ENCODE data around the gene BBS9.

Gene BBS9

DNA sequence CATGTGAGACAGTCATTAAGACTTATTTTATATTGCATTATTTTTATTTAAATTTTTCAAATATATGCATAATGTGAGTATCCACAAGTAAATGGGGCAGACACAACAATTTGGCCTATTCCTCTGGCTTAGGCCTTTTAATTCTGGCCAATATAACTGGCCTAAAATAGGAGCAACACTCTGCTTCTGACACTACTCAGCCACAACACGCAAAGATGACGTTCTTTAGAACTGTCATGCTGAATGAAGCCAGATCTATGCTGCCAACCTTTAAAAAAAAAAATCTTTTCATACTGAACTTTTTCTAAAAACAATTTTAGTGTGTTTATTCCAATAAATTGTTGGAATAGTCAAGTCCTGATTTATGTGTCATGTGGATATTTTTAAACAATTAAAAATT lies 421.0 kb downstream of the BBS9 start:
- H3K4me3 ChIP-seq (ENCODE audit: low read length) = no peak overlapping the region
- no peak overlapping the region for H3K4me2 ChIP-seq (ENCODE audit: low read length)

DNA sequence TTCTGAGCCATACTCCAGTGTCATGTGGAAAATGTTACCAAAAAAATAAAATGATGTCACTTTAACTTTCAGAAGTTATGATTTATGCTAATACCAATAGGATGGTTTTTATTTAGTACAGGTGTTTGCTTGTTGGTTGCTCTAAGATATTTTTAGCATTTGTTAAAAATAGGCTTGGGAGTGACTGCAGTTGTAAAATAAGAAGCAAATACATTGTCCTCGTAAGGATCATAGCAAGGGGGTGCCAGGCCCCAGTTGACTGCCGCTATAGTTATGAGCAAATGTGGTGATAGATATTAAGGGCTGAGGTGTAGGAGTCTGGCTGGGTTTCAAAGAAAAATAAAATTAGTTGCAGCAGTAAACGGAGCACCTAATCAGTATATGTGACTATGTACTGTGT lies 421.6 kb downstream of the BBS9 start:
- no peak for TF ChIP-seq EZH2phosphoT487 (IDR thresholded peaks at IDR 0.05; ENCODE audit: low read depth)
- TF ChIP-seq, protein P1, sequence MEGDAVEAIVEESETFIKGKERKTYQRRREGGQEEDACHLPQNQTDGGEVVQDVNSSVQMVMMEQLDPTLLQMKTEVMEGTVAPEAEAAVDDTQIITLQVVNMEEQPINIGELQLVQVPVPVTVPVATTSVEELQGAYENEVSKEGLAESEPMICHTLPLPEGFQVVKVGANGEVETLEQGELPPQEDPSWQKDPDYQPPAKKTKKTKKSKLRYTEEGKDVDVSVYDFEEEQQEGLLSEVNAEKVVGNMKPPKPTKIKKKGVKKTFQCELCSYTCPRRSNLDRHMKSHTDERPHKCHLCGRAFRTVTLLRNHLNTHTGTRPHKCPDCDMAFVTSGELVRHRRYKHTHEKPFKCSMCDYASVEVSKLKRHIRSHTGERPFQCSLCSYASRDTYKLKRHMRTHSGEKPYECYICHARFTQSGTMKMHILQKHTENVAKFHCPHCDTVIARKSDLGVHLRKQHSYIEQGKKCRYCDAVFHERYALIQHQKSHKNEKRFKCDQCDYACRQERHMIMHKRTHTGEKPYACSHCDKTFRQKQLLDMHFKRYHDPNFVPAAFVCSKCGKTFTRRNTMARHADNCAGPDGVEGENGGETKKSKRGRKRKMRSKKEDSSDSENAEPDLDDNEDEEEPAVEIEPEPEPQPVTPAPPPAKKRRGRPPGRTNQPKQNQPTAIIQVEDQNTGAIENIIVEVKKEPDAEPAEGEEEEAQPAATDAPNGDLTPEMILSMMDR (IDR thresholded peaks at IDR 0.05; ENCODE audit: low read depth, low read length) = no peak
- H2AFZ ChIP-seq (ENCODE audit: low read depth, low read length) = no peak overlapping the region
- H3K27me3 ChIP-seq (ENCODE audit: low read depth, low read length) = no peaks in the 10 kb centered on the region

More for the DNA sequence above, 421.0 kb downstream of the BBS9 start:
- H3K79me2 ChIP-seq (ENCODE audit: low read length) = no peaks in the 10 kb centered on the region
- H3K27me3 ChIP-seq (ENCODE audit: low read depth, low read length) = no peaks in the 10 kb centered on the region
- no peaks in the 10 kb centered on the region for H3K36me3 ChIP-seq (replicated peaks; ENCODE audit: low read depth, low read length)
- no peak overlapping the region for H2AFZ ChIP-seq (ENCODE audit: low read depth, low read length)
- TF ChIP-seq, protein P1 (IDR thresholded peaks at IDR 0.05; ENCODE audit: low read depth, low read length) = no peak
- TF ChIP-seq EZH2phosphoT487 (IDR thresholded peaks at IDR 0.05; ENCODE audit: low read depth) = no peak
- no peaks in the 10 kb centered on the region for H3K4me1 ChIP-seq (ENCODE audit: low read length)
- H4K20me1 ChIP-seq (ENCODE audit: insufficient read depth, low read length) = no peaks in the 10 kb centered on the region
- H3K9me3 ChIP-seq (ENCODE audit: insufficient read depth, low read length) = no peaks in the 10 kb centered on the region
- H3K9ac ChIP-seq (ENCODE audit: low read length) = no peak overlapping the region
- H3K27ac ChIP-seq (ENCODE audit: low read length) = no peak overlapping the region

DNA sequence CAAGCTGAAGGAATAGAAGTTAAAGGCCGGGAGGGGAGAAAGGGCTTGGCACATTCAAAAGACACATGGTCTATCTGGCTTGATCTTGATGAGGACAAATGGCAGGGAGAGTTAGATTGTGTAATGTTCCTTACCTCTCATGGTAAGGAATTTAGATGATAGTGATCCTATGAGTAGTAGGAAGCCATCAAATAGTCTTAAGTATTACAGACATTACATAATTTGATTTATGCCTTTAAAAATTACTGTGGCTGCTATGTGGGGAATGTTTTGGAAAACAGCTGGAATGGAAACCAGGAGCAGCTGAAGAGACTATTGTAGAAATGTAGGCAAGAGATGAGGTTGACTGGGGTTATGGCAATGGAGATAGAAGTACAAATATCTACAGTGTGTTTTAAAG lies 424.7 kb downstream of the BBS9 start:
- Histone ChIP-seq H3K36me3 (replicated peaks; ENCODE audit: low read depth, low read length) (no peaks in the 10 kb centered on the region), H3K27me3 (ENCODE audit: low read depth, low read length) (no peaks in the 10 kb centered on the region), H3K4me3 (ENCODE audit: low read length) (no peak overlapping the region), H2AFZ (ENCODE audit: low read depth, low read length) (no peak overlapping the region), H3K27ac (ENCODE audit: low read length) (no peak overlapping the region), H4K20me1 (ENCODE audit: insufficient read depth, low read length) (no peaks in the 10 kb centered on the region), H3K4me2 (ENCODE audit: low read length) (no peak overlapping the region), H3K79me2 (ENCODE audit: low read length) (no peaks in the 10 kb centered on the region), H3K9ac (ENCODE audit: low read length) (no peak overlapping the region), H3K4me1 (ENCODE audit: low read length) (no peaks in the 10 kb centered on the region), H3K9me3 (ENCODE audit: insufficient read depth, low read length) (no peaks in the 10 kb centered on the region)
- TF ChIP-seq, protein P1 (IDR thresholded peaks at IDR 0.05; ENCODE audit: low read depth, low read length) = no peak
- no peak for TF ChIP-seq EZH2phosphoT487 (IDR thresholded peaks at IDR 0.05; ENCODE audit: low read depth)

More for the DNA sequence above, 421.6 kb downstream of the BBS9 start:
- Histone ChIP-seq H3K27ac (ENCODE audit: low read length) (no peak overlapping the region), H3K4me3 (ENCODE audit: low read length) (no peak overlapping the region), H3K9ac (ENCODE audit: low read length) (no peak overlapping the region), H3K4me2 (ENCODE audit: low read length) (no peak overlapping the region), H4K20me1 (ENCODE audit: insufficient read depth, low read length) (no peaks in the 10 kb centered on the region), H3K9me3 (ENCODE audit: insufficient read depth, low read length) (no peaks in the 10 kb centered on the region), H3K4me1 (ENCODE audit: low read length) (no peaks in the 10 kb centered on the region), H3K36me3 (replicated peaks; ENCODE audit: low read depth, low read length) (no peaks in the 10 kb centered on the region), H3K79me2 (ENCODE audit: low read length) (no peaks in the 10 kb centered on the region)

DNA sequence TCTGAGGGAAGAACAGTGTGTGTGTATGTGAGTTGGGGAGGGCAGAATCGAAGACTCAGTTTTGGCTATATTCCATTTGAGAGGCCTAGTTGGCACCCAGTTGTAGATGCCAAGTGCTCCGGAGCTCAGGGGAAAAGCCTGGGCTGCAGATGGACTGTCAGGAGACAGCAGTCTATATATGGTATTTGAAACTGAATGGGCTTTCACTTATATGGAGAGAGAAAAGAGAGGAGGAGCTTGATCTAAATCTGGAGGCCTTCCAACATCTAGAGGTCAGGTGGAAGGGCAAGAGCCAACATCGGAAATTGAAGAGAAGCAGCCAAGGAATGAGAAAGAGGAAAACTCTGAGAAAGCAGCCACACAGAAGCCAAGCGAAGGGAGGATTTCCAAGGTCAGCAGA lies 425.2 kb downstream of the BBS9 start:
- no peak overlapping the region for H3K9ac ChIP-seq (ENCODE audit: low read length)
- TF ChIP-seq EZH2phosphoT487 (IDR thresholded peaks at IDR 0.05; ENCODE audit: low read depth) = no peak
- TF ChIP-seq, protein P1 (IDR thresholded peaks at IDR 0.05; ENCODE audit: low read depth, low read length) = no peak

More for the DNA sequence above, 425.2 kb downstream of the BBS9 start:
- H3K27me3 ChIP-seq (ENCODE audit: low read depth, low read length) = no peaks in the 10 kb centered on the region
- H2AFZ ChIP-seq (ENCODE audit: low read depth, low read length) = no peak overlapping the region
- H3K36me3 ChIP-seq (replicated peaks; ENCODE audit: low read depth, low read length) = no peaks in the 10 kb centered on the region
- no peaks in the 10 kb centered on the region for H3K9me3 ChIP-seq (ENCODE audit: insufficient read depth, low read length)
- no peak overlapping the region for H3K27ac ChIP-seq (ENCODE audit: low read length)
- H3K4me3 ChIP-seq (ENCODE audit: low read length) = no peak overlapping the region
- no peaks in the 10 kb centered on the region for H4K20me1 ChIP-seq (ENCODE audit: insufficient read depth, low read length)
- no peaks in the 10 kb centered on the region for H3K4me1 ChIP-seq (ENCODE audit: low read length)
- H3K79me2 ChIP-seq (ENCODE audit: low read length) = no peaks in the 10 kb centered on the region
- no peak overlapping the region for H3K4me2 ChIP-seq (ENCODE audit: low read length)

Data from OCI-LY3 (cell line).